HG03066 (cell line): ENCODE measurements around the gene CCDC74B.
"Not testable (repeated sequence)": the region's sequence is repeated elsewhere in the genome, so short reads cannot be mapped to it uniquely, and the experiment has no call there.

ENCODE experiments used
- ATAC-seq: cut with Tn5 transposase; IDR thresholded peaks from one replicate; pipeline ENCODE4 v1.9.1; 2021; ENCODE audit warnings: low read depth; ENCODE audit not compliant: unreplicated experiment

CCDC74B gene

GRCh38 chr2:130169163-130169562 lies 24.3 kb upstream of the CCDC74B start:
- ATAC-seq = not testable (repeated sequence)

GRCh38 chr2:130166611-130167010 lies 21.7 kb upstream of the CCDC74B start:
- not testable (repeated sequence) for ATAC-seq

DNA sequence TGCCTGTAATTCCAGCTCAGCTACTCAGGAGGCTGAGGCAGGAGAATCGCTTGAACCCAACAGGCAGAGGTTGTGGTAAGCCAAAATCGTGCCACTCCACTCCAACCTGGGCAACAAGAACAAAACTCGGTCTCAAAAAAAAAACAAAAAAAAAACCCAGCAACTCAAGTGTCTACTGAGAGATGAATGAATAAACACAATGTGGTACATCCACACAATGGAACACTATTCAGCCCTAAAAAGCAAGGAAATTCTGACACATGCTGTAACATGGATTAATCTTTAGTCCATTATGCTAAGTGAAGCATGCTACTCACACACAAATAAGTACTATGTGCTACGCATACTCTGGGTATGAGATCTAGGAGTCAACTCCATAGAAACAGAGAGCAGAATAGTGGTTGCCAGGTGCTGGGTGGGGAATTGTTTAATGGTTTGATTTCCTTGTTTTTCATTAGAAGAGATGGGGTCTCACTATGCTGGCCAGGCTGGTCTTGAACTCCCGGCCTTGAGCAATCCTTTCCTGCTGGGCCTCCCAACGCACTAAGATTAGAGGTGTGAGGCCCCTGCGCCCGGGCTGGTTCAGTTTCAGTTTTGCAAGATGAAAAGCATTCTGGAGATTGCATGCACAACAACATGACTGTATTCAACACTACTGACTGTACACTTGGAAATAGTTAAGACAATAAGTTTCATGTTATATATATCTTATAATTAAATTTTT lies 20.5 kb upstream of the CCDC74B start:
- ATAC-seq = no peak

DNA sequence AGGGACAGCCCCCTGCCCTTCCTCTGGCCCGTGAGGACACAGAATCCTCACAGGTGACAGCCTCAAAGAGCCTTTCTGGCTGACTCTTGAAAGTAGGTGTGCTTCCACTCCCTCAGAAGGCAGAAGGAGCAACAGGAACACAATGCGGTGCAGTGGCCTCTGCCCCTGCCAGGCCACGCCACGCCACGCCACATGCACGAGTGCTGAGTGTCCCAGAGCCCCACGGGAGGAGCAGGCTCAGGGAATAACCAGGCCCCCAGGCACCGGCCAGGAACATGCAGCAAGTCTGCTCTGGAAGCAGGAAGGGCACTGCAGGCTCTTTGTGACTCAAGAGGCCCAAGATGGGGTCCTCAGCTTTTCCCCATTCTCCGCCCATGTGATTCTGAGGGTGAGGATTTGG lies 18.1 kb upstream of the CCDC74B start:
- ATAC-seq = no peak

DNA sequence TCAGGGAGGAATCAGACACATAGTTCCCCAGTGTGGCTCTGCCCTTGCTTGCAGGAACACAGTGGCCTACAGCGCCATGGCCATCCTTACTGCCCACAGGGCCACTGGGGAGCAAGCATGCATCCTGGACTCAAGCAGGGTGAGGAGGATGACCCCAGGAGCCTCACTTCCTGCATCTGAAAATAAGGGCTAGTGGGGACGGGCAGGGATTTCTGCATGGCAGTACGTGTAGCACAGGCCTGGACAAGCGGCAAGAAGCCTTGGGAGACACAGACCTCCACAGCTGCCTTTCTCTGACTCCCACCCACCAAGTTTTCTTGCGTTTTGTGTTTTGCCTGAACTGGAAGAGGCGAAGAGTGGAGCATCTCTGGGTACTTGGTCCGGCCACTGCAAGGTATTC lies 17.6 kb upstream of the CCDC74B start:
- ATAC-seq = not testable (repeated sequence)

- not testable (repeated sequence) for ATAC-seq
Observed at GRCh38 chr2:130160838-130161705, 16.2 kb upstream of the CCDC74B start.

GRCh38 chr2:130160131-130160530 lies 15.2 kb upstream of the CCDC74B start:
- ATAC-seq = no peak

DNA sequence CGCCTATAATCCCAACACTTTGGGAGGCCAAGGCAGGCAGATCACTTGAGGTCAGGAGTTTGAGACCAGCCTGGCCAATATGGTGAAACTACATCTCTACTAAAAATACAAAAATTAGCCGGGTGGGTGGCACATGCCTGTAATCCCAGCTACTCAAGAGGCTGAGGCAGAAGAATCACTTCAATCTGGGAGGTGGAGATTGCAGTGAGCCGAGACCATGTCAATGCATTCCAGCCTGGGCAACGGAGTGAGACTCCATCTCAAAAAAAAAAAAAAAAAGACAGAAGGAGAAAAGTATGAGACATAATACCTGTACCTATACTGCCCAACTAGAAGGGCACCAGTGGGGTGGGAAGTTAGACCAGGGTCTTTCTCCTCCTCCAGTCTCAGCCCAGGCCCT lies 14.5 kb upstream of the CCDC74B start:
- ATAC-seq = not testable (repeated sequence)

- ATAC-seq = no peak
Observed at GRCh38 chr2:130158631-130159030, 13.7 kb upstream of the CCDC74B start.

GRCh38 chr2:130157825-130158514 lies 13.1 kb upstream of the CCDC74B start:
- ATAC-seq = peak; percentile 86

DNA sequence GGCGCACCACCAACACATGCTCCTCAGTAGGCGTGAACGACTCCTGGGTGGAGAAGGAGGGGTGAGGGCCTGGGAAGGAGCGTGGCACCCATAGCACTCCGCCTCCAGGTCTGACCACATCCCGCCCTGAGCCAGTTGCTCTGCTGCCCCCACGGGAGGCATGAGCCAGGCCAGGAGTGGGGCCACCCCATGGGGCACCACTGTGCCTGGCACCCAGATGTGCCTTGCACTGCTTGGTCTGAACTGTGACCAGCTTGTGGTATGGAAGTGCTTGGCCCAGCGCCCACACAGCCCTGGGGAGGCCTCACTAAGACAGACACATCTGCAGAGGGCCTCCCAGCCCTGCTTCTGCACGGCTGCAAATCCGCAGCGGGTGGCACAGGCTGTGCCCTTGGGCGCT lies 12.4 kb upstream of the CCDC74B start:
- ATAC-seq = peak; percentile 42

GRCh38 chr2:130156624-130157004 lies 11.7 kb upstream of the CCDC74B start:
- ATAC-seq = no peak

- not testable (repeated sequence) for ATAC-seq
Observed at GRCh38 chr2:130155956-130156623, 11.2 kb upstream of the CCDC74B start.

- ATAC-seq = no peak
Observed at GRCh38 chr2:130154773-130155765, 10.2 kb upstream of the CCDC74B start.

- not testable (repeated sequence) for ATAC-seq
Observed at GRCh38 chr2:130154423-130154770, 9.5 kb upstream of the CCDC74B start.

- not testable (repeated sequence) for ATAC-seq
Observed at GRCh38 chr2:130153721-130154422, 9.0 kb upstream of the CCDC74B start.

DNA sequence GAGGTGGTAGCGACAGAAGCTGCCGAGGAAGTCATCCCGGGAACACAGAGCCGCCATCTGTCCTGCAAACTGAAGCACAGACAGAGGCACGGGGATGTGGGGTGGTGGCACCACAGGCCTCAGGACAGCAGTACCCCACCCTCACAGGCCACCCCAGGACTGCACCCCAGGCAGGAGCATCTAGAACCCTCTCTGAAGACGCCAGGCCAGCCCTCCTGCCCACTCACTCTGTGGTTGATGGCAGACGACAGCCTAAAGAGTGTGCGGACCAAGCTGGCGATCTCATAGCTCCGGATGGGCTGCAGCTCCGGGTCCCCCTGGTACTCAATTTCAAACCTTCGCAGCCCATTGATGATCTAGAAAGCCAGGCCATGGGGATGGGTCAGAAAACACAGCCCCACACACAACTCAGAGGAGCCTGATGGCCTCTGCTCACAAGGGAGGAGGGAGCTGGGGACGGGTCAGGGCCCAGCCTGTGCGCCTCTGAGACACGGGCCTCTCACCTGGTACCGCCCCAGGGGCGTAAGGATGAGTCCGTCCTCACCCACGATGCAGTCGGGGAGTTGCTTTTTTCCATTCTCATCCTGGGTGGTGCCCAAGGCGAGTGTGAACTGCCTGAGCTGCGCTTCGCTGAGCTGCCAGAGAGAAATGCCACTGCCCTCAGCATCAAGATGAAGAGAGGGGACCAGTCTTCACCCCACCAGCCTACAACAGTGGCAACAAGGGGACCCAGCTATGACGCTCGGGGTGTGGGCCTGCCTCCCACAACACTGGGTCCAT lies 8.1 kb upstream of the CCDC74B start:
- ATAC-seq = no peak

DNA sequence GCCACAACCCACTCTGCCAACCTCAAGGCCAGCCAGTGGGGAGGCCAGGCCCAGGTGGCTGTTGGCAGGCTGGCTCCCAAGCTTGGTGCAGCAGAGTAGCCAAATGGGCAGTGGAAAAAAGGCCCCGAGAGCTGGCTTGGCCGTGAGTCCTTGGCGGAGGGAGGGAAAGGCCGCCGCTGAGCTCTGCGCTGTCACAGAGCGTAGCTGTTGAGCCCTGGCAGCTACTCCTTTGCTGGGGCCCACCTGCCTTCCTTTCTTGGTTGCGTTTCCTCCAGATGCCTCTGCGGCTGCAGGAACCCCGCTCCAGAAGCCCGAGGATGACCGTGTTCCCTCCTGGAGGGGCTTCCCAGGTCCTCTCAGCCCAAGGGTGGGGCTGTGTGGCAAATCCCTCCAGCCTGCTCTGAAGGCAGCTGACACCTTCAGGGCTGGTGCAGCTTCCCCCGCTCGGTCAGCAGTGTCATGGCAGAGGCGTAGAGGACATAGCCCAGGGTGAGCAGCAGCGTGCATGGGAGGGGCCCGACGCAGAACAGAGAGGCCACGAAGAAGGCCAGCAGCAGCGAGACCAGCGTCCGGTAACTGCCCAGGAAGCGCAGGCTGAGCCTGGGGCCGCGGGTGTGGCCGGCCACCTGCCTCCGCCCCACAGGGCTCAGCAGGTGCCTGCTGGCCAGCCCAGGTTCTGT lies 7.4 kb upstream of the CCDC74B start:
- ATAC-seq = not testable (repeated sequence)
